ENCODE results near the gene MBOAT1. TPM values are rescaled to one million over a fixed set of nuclear protein-coding genes. Genes with fewer than 3 reads are reported as not detected.

MBOAT1 gene
- total RNA-seq, 2 donors from 2014 or later = 11.8 to 13.8 TPM

DNA sequence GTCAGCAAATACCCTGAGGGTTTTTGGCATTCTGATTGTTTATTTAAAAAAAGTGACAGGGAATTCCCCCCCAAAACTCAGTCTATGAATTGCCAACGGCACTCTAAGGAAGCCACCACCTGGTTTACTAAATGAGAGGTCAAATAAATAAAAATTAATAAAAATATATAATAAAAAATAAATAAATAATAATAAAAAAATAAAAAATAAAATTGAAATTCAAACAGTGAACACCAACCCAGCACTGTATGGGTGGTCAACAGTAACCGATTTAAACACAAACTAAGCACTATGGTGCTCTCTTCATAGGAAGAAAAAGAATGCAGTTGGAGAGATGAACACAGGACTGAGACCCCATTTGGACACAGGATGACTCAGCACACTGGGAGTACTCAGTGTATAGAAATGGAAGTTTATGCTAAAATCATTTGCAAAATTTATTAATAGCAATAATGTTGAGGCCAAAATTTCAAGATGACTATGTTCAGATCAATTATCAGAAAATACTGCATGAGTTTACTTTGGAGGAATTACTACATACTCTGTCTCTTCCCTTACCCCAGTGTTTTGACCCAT lies 98.5 kb downstream of the MBOAT1 start:
- ATAC-seq (no peak), DNase-seq (ENCODE audit: low spot score in 2 of 2) (no peak)
- Mint-ChIP-seq H3K27ac (no peak overlapping the region), H3K9me3 (no peaks in the 10 kb centered on the region), H3K36me3 (no peaks in the 10 kb centered on the region)

DNA sequence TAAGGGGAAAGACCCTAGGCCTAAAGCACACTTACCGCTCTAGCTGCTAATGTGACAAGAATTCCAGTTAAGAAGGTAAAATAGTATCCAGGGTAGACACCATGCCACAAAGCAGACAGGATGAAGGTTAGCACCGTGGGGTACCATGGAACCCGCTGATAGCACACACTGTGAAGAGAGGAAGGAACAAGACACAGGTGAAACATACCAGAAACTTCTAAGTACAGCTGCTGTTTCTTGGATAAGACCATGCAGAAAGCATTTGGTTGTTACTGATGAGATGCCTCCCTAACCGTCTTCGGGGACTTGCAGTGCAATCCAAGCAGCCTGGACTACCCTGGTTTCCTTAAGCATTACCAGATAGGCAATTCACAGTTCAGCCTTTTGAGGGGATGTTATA lies 99.4 kb downstream of the MBOAT1 start:
- ATAC-seq (no peak), DNase-seq (ENCODE audit: low spot score in 2 of 2) (no peak)
- H3K27ac Mint-ChIP-seq = no peak overlapping the region
- no peaks in the 10 kb centered on the region for H3K9me3 Mint-ChIP-seq
- H3K36me3 Mint-ChIP-seq = no peaks in the 10 kb centered on the region

DNA sequence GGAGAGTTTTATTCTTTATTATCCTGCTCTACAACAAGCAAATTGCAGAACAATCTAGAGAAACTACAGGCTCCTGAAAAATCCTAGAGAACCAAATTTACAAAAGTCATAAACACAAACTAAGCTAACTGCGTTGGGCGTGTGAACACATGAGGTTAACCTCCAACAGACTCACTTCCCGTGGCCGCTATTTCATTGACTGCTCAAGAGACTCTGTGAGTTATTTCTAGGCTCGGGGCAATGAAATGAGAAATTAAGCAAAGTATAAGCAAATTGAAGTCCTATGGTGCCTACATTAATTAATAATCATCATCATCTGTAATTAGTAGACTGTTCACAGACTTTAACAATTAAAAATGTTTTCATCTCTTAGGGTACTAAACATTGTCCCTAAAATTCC lies 100.0 kb downstream of the MBOAT1 start:
- Mint-ChIP-seq H3K27ac (no peak overlapping the region), H3K9me3 (no peaks in the 10 kb centered on the region), H3K36me3 (peaks cover 0 to 3% of the 10 kb centered on the region in 2 donors)
- no peak for ATAC-seq
- no peak for DNase-seq (ENCODE audit: low spot score in 2 of 2)

DNA sequence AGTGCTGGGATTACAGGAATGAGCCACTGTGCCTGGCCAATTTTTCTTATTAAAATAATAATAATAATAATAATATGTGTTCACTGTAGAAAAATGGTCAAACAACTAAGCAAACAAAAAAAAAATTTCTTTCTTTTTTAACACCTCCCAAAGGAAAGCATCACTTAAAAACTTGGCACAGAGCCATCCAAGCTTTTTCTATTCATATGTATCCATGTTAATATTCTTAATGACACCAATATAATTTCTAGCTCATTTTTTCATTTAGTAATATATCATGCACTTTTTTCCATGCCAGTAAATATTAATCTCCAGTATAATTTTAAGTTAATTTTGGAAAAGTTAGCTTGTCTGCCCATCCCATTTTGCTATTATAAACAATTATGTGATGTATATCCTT lies 101.8 kb downstream of the MBOAT1 start:
- H3K9me3 Mint-ChIP-seq = no peaks in the 10 kb centered on the region
- H3K36me3 Mint-ChIP-seq = peaks cover 0 to 5% of the 10 kb centered on the region in 2 donors
- DNase-seq (ENCODE audit: low spot score in 2 of 2) = no peak

DNA sequence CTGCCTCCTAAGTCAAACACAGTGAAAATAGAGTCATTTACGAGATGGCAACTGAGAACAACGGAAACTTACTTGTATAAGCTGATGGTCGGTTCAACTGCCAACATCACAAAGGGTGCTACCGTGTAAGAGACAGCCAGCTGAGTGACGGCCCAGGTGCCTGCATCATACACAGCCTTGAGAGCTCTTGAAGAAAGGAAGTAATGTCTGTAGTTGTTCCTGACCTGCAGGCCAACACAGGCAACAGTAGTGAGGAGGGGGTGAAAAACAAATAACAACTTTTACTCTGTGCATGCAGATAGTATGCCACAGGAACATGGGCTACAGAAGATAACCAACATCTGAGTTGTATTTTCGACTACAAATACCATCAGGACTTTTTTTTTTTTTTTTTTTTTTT lies 102.7 kb downstream of the MBOAT1 start:
- DNase-seq (ENCODE audit: low spot score in 2 of 2) (no peak), ATAC-seq (no peak)
- Mint-ChIP-seq H3K9me3 (no peaks in the 10 kb centered on the region), H3K27ac (no peak overlapping the region), H3K36me3 (peaks cover 0 to 5% of the 10 kb centered on the region in 2 donors)

More for the DNA sequence above, 101.8 kb downstream of the MBOAT1 start:
- no peak overlapping the region for H3K27ac Mint-ChIP-seq
- no peak for ATAC-seq

DNA sequence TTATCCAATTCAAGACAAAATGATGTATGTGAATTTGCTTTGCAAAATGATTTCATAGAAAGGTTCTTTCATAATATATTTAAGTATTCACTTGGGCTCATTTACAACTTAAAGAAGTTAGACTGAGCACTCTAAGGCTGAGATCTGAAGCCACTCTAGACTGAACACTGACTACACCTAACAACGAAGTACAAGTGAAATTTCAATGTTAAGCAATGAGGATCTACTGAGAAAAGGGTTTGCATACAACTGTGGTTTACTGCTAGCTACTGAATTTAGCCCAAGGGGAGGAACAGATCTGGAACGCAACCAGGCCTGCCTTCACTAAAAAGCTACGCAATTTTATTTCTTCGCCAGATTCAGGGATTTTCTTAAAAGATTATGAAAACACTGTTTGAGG lies 106.4 kb downstream of the MBOAT1 start:
- H3K27ac Mint-ChIP-seq = no peak overlapping the region
- no peaks in the 10 kb centered on the region for H3K9me3 Mint-ChIP-seq
- DNase-seq (ENCODE audit: low spot score in 2 of 2) (no peak), ATAC-seq (no peak)
- peaks cover 0 to 5% of the 10 kb centered on the region in 2 donors for H3K36me3 Mint-ChIP-seq

DNA sequence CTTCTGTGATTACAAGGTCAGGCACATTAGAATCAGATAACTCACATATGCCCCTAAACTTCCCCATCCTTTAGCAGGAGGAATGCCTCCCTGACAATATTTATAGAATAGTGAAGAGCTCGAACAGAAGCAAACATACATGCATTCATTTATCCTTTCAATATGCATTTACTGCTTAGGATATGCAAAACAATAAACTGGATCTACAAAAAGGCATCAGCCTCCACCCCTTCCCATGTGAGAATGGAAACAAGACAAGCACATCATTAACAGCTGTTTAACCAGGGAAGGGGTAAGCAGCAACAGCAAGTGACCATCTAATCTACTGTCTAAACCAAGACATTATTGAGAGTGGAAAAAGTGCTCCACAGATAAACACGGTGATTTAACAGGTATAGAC lies 107.6 kb downstream of the MBOAT1 start:
- ATAC-seq = no peak
- no peak for DNase-seq (ENCODE audit: low spot score in 2 of 2)
- Mint-ChIP-seq H3K27ac (no peak overlapping the region), H3K9me3 (no peaks in the 10 kb centered on the region), H3K36me3 (peaks cover 0 to 5% of the 10 kb centered on the region in 2 donors)

DNA sequence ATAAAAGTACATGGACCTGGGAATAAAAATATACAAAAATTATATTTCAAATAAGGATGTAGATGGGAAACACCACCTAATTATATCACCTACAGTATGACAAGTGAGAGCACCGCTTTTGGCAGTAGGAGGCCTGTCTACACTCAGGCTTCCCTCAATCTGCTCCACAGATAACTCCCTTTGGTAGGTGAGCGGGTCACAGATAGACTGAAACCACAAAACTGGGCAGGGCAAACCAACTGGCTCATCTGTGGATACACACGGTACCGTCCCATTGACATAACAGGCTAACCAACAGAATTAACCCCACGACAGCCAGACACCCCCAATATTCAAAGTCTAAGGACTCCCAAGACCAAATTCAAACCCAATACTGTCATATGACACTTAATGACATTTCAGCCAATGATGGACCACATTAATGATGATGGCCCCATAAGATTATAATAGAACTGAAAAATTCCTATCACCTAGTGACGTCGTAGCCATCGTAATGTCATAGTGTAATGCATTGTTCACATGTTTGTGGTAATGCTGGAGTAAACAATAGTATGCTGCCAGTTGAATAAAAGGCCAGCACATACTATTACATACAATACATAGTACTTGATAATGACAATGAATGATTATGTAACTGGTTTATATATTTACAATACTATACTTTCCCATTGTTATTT lies 109.7 kb downstream of the MBOAT1 start:
- no peak for ATAC-seq
- no peak for DNase-seq (ENCODE audit: low spot score in 2 of 2)
- Mint-ChIP-seq H3K27ac (no peak overlapping the region), H3K36me3 (peaks cover 0 to 5% of the 10 kb centered on the region in 2 donors), H3K9me3 (no peaks in the 10 kb centered on the region)

DNA sequence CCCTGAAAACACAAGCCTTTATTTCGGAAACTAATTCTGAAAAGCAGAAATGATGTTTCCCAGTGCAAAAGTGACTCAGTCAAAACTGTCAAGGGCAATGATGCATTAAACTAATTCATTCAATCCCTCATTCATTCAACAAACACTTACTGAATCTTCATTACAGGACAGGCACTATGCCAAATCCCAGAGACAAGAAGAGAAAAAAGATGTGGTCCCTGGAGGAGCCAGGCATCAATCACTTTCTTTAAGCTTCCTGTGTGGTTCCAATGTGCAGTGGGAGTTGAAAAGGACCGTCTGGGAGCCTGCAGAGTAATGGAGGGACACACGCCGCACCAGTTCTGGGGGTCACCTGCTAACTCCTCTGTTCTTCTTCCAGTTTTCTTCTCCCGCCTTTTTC lies 113.1 kb downstream of the MBOAT1 start:
- Mint-ChIP-seq H3K27ac (no peak overlapping the region), H3K36me3 (no peaks in the 10 kb centered on the region), H3K9me3 (no peaks in the 10 kb centered on the region)
- DNase-seq (ENCODE audit: low spot score in 2 of 2) = no peak
- no peak for ATAC-seq

DNA sequence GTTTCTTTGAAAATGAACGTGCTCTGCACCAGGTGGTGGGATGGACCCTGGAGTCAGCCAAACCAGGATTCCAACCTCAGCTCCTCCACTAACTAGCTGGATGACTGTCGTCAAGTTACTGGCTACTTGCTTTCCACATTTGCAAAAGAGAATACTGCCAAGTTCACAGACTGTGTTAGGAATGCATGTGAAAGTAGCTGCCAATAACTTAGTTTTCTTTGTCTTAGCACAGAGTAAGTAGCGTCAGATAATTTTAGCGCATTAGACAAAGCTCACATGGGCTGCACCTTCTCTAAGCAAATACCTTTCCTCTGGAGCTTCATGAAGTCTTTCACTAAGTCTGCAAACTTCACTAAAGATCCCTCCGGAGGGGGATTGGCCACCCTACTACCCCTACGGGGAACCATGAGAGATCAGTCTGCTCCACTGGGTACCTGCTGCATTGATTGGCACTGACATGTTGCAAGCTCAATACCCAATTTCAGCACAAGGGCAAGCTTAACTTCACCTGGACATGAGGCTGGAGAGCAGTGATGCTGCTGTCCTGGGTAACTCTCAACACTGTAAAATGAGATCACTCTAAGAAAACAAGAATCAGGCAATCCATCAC lies 113.9 kb downstream of the MBOAT1 start:
- Mint-ChIP-seq H3K9me3 (no peaks in the 10 kb centered on the region), H3K27ac (no peak overlapping the region), H3K36me3 (no peaks in the 10 kb centered on the region)
- DNase-seq (ENCODE audit: low spot score in 2 of 2) (no peak), ATAC-seq (no peak)

DNA sequence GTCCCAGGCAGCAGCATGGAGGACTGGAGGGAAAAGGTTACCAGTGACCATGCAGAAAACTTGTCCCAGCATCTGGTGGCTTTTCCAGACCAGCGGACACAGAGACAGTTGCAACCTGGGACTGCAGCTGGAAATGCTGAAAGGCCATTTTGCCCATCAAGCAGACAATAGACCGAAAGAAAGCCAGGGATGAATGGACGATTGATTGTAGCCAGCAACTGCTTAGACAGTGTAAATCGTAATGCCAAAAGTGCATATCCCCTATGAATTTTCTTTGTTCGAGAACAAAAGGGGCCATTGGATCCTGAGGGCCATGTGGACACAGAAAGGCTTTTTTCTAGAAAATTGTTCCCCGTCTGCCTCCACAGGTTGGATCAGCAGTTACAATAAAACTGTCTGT lies 115.7 kb downstream of the MBOAT1 start:
- ATAC-seq (no peak), DNase-seq (ENCODE audit: low spot score in 2 of 2) (no peak)
- Mint-ChIP-seq H3K9me3 (no peaks in the 10 kb centered on the region), H3K36me3 (no peaks in the 10 kb centered on the region), H3K27ac (no peak overlapping the region)

DNA sequence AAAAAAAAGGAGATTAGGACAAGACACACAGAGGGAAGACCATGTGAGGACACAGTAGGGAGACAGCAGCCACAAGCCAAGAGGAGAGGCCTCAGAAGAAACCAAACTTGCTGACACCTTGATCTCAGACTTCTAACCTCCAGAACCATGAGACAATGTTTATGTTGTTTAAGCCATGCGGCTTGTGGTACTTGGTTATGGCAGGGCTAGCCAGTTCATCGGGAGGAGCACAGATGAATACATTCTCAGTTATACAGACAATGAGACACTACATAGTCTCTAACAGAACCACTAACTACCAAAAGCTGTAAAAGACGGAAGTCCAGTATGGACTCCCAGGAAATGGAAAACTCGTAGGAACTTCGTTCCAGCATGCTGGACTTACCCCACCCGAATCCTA lies 116.8 kb downstream of the MBOAT1 start:
- ATAC-seq (no peak), DNase-seq (ENCODE audit: low spot score in 2 of 2) (no peak)
- H3K36me3 Mint-ChIP-seq = no peaks in the 10 kb centered on the region
- no peak overlapping the region for H3K27ac Mint-ChIP-seq
- no peaks in the 10 kb centered on the region for H3K9me3 Mint-ChIP-seq

DNA sequence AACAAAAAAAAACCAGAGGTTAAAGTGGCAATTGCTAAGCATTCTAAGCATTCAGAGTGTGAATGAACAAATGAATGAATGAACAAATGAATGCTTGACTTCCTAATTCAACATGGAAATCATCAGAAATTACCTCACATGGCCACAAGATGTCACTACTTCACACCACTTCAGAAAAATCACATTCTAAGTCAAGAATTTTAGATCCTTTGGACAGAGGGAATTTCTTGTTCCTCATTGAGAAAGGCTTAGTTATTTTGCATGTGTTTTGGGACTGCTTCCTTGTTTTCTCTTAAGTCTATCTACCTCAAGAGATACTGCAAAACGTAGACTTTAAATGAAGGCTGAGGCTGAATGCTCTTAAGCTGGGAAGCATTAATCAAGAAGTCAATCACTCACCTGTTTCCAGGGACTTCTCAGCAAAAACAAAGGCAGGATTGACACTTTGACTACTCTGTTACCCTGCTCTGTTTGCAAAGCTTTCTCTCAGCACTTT lies 120.2 kb downstream of the MBOAT1 start:
- H3K9me3 Mint-ChIP-seq = no peaks in the 10 kb centered on the region
- no peaks in the 10 kb centered on the region for H3K36me3 Mint-ChIP-seq
- ATAC-seq = no peak
- DNase-seq (ENCODE audit: low spot score in 2 of 2) = no peak
- no peak overlapping the region for H3K27ac Mint-ChIP-seq

DNA sequence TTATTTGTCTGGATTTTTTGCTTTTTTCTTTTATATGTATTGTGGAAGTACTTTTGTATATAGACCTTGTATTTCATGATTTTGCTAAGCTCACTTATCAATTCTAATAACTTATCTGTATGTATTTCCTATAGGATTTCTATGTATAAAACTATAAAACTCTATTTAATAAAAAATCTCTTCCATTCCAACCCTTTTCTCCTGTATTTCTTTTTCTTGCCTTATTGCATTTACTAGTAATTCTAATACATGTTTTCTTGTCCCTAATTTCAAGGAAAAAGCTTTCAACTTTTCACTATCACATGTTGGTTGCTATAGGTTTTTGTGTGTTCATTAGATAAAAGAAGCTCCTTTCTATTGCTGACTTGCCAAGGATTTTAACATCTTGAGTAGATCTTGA lies 125.3 kb downstream of the MBOAT1 start:
- DNase-seq (ENCODE audit: low spot score in 2 of 2) = no peak
- H3K27ac Mint-ChIP-seq = no peak overlapping the region
- H3K9me3 Mint-ChIP-seq = no peaks in the 10 kb centered on the region
- no peak for ATAC-seq
- H3K36me3 Mint-ChIP-seq = no peaks in the 10 kb centered on the region

DNA sequence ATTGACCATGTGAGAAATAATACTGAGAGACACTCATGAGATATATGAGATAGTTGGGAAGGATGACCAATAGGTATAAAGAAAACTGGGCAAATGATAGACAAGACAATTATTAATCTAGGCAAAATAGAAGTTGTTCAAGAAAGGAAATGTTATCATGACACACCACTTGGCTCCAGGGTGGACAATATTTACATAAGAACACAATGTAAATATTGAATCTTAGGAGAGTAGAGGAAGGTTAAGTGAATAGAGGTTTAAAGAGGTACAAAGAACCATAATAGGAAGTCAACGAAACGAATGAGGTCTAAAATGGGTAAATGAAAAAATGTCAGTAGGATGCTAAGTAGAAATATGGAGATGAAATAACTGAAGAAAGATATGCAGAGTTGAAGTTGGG lies 126.5 kb downstream of the MBOAT1 start:
- no peak for DNase-seq (ENCODE audit: low spot score in 2 of 2)
- Mint-ChIP-seq H3K9me3 (no peaks in the 10 kb centered on the region), H3K27ac (no peak overlapping the region), H3K36me3 (no peaks in the 10 kb centered on the region)
- ATAC-seq = no peak

DNA sequence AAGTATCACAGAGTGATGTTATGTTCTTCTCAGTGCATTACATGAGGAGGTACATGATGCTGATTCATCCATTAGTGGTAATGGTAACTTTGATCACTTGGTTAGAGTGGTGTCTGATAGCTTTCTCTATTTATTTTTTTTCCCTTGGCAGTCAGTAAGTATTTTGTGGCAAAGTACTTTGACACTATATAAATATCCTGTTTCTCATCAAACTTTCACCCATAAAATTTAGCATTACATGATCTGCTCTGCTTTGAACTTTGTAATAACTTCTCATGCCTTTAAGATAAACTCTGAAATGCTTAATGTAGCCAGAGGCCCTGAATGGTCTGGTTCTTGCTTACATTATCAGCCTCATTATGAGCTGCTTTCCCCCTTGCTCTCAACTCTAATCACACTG lies 127.9 kb downstream of the MBOAT1 start:
- ATAC-seq (no peak), DNase-seq (ENCODE audit: low spot score in 2 of 2) (no peak)
- Mint-ChIP-seq H3K9me3 (peaks cover 3 to 4% of the 10 kb centered on the region in 2 donors), H3K36me3 (peaks cover 0 to 1% of the 10 kb centered on the region in 2 donors), H3K27ac (no peak overlapping the region)

DNA sequence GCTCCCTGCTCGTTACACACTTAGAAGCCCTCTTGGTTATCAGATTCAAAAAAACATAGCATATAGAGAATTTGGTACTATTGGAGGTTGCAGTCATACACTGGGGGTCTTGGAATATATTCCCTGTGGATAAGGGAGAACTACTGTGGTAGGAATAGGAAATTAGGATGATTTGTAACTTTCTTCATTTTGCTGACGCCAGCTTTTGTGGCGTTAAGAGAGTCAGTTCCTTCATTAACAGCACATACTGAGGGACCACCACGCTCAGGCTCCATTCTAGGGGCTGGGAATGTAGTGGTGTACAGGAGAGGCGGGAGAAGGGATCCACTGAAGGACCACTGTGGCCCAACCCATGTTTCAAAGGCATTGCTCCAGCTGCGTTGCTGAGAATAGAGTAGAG lies 140.3 kb downstream of the MBOAT1 start:
- Mint-ChIP-seq H3K9me3 (peaks cover 0 to 10% of the 10 kb centered on the region in 2 donors), H3K27ac (no peak overlapping the region), H3K36me3 (peaks cover 5 to 14% of the 10 kb centered on the region in 2 donors)
- ATAC-seq (no peak), DNase-seq (ENCODE audit: low spot score in 2 of 2) (no peak)

DNA sequence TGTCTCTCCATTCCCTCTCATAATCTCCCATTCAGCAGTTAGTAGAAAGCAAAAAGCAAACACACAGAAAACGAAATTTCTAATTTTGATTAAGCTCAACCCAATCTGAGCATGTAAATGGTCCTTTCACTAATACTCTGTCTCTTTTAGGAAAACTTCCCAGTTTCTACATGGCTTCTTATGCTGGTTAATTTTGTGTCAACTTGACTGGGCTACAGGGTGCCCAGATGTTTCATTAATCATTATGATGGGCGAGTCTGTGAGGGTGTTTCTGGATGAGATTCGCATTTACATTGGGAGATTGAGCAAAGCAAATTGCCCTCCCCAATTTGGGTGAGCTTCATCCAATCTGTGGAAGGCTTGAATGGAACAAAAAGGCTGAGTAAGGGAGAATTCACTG lies 142.2 kb downstream of the MBOAT1 start:
- no peak overlapping the region for H3K27ac Mint-ChIP-seq
- no peaks in the 10 kb centered on the region for H3K9me3 Mint-ChIP-seq
- DNase-seq (ENCODE audit: low spot score in 2 of 2) (no peak), ATAC-seq (no peak)
- H3K36me3 Mint-ChIP-seq = peaks cover 2 to 5% of the 10 kb centered on the region in 2 donors

Data from activated naive CD4-positive, alpha-beta T cell treated with anti-CD3 and anti-CD28 coated beads, Interleukin-2, amount 50 U/mL, for 72 hours (primary cell).